Right hindlimb (tissue), 1 donor: Measurements from ENCODE around the gene ADTRP.

ENCODE experiments used
- DNase-seq: peaks from one replicate; pipeline ENCODE4 v3.0.0-alpha.2; 2018

Gene ADTRP

GRCh38 chr6:11754625-11755271 lies 23.9 kb downstream of the ADTRP start:
- no peak for DNase-seq

DNA sequence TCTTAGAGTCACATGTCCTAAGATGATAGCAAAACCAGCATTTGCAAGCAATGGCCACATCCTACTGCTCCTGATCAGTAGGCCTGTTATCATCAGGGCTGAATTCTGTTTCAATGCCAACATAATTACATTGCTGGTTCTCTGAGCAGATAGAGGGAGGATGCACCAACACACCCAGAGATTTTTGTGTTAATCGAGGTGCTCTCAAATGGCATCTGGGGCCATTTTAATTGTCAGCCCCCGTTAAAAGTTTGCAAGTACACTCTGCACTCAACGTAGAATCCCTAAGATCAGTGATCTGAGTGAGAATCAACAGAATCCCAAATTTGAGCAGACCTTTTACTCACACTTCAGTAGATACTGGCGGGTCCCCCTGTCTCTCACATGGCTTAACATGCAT lies 24.8 kb downstream of the ADTRP start:
- DNase-seq, result no peak

- no peak for DNase-seq
These were observed 26.2 kb downstream of the ADTRP start for GRCh38 chr6:11752360-11752759.

GRCh38 chr6:11750682-11751081 lies 27.9 kb downstream of the ADTRP start:
- no peak for DNase-seq

DNA sequence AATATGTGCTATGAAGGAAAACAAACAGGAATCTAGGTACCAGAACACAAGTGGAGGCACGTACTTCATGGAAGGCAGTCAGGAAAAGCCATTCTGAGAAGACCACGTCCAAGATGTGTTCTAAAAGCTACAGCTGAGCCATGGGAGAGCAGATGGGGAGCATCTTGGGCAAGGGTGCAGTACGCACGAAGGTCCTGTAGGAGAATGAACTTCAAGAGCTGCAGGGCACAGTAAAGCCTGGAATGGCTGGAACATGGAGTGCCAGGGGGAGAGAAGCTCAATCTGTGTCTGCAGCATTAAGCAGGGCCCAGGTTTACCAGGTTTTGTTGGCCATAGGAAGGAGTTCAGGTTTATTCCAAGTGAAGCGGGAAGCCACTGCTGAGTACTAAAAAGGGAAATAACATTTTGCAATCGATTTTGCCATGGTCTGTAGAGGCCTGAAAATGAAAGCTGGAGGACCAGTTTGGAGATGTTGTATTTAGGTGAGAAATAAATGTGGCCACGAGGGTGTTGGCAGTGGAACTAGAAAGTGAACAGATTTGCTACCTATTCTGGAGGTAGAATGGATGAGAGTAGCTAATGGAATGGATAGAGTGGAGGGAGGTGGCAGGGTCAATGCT lies 29.9 kb downstream of the ADTRP start:
- DNase-seq, result no peak

GRCh38 chr6:11747021-11747420 lies 31.6 kb downstream of the ADTRP start:
- no peak for DNase-seq

DNA sequence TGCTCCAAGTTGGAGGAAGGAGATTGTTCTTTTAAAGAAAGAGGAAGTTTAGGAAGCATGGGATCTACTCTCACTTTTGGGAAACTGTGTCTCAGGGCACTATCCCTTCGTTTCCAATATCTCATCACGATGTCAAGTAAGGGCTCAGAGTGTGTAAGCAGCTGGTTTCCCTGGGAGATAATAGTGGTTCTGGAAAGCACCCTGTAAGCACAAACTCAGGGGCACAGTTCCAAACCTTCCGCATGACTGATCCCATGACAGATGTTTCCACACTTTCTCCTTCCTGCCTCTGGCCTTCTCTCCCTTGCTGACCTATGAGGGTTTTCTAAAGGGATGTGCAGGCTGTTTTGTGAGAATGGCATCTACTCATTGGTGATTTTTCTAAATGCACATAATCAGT lies 33.9 kb downstream of the ADTRP start:
- peak; percentile 59 for DNase-seq

GRCh38 chr6:11744101-11744500 lies 34.5 kb downstream of the ADTRP start:
- no peak for DNase-seq

DNA sequence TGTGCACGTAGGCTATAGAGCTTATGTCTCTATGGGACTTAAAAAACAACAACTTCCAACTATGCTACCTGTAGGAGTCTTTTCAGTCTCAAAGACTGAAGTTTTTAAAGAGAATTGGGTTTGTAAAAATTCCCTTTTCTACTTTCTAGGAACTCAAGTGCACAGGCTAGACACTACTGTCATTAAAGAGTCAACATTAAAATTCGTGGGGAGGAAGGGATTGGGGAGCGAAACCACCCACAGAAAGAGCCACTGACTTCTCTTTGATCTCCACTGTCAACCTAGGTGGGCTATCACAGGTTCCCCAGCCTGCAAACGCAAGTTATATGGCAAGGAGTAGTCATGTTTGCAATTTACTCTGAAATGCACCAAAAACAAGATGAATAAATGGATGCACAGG lies 37.7 kb downstream of the ADTRP start:
- no peak for DNase-seq

GRCh38 chr6:11738661-11739375 lies 39.8 kb downstream of the ADTRP start:
- DNase-seq, result no peak

DNA sequence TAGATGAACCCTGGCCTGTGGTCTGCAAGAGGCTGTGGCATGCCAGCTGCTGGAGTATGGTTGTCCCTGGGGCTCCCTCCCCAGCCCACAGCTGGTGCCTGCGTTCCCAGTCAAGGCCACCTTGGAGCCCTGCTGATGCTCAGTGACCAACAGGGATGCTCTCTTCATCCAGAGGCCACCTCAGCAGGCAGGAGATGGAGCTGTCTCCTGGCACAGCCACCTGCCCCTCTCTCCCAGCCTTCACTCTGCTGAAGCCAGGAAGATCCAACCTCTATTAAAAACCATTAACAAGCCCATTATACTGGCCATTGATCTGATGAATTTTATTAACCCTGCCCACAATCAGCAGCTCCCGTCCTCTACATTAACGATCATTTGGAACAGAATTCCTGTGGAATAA lies 40.4 kb downstream of the ADTRP start:
- DNase-seq, result no peak

DNA sequence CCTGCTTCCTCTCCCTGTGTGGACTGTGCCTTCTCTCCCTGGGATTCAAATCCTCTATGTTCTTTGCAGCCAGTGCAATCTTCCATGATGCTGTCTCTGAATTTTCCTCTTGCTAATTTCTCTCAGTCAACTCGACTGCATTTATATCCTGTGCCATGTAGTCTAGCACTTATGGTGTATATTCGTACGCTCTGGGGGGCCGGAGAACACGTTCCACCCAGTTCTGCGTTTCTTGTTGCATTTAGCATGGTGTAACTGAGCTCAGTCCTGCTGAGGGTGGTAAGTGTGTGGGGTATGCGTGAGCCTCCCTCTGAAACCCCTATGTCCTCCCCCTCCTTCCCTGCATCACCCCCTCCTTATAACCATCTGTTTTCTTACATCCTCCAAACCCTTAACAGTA lies 42.0 kb downstream of the ADTRP start:
- no peak for DNase-seq

GRCh38 chr6:11734861-11735613 lies 43.6 kb downstream of the ADTRP start:
- DNase-seq, result no peak

DNA sequence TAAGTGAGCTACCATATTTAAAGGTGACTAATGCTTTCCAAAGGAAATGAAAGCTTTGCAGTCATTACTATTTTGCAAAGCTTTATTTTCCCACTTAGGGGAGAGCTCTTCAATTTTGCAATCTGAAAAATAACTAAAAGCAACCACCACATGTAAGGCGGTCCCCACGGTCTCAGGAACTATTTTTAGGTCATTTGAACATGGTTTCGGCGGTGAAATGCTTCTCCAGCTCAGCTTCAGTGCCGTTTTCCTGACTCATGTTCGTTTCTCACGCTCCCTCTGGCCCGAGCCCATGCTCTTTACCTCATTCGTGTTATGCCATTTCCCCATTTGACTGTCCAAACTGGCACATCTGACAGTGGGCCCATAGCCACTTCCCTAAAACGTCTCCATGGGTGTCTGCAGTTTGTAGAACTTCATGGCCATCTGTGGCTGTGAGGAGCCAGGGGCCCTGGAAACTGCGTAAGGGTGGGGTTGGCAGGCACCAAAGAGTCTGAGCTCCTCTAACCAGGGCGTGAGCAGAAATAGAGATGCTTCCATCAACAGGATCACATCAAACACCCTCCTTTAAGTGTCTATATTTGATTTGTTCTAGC lies 46.5 kb downstream of the ADTRP start:
- DNase-seq, result peak; percentile 71

DNA sequence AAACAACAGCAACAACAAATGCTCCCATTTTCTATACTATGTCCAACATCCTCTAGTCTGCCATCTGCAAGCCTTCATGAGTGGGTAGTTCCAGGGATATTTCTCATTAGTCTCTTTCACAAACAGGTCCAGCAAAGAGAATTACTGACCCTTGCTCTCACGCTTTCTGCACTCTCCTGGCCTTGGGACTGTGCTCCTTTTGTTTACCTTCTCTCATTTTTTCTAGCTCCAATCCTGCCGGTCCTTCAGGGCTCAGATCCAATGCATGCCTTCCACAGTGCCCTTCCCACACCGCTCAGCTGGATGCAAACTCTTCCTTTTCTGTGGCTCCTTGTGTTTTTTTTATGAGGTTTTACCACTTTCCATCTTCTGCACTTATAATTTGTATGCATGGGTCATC lies 47.2 kb downstream of the ADTRP start:
- DNase-seq, result no peak

GRCh38 chr6:11730641-11731040 lies 48.0 kb downstream of the ADTRP start:
- DNase-seq, result no peak

DNA sequence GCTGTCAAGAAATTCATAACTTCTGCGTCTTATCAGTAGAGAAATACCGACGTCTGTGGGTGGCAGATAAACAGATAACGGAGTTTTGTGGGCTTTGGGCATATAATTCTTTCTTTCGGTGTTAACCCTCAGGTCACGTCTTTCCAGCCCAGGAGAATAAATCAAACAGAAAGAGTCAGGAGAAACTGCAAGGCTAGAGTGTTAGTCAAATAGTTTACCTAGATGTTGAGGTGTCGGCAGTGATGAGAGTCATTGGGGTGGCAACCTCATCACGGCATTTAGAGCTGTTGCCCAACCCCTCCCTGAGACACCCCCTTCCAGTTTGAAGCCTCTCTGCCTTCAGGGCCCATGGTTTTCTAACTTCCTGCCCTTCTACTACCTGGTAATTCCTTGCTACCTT lies 49.5 kb downstream of the ADTRP start:
- no peak for DNase-seq

DNA sequence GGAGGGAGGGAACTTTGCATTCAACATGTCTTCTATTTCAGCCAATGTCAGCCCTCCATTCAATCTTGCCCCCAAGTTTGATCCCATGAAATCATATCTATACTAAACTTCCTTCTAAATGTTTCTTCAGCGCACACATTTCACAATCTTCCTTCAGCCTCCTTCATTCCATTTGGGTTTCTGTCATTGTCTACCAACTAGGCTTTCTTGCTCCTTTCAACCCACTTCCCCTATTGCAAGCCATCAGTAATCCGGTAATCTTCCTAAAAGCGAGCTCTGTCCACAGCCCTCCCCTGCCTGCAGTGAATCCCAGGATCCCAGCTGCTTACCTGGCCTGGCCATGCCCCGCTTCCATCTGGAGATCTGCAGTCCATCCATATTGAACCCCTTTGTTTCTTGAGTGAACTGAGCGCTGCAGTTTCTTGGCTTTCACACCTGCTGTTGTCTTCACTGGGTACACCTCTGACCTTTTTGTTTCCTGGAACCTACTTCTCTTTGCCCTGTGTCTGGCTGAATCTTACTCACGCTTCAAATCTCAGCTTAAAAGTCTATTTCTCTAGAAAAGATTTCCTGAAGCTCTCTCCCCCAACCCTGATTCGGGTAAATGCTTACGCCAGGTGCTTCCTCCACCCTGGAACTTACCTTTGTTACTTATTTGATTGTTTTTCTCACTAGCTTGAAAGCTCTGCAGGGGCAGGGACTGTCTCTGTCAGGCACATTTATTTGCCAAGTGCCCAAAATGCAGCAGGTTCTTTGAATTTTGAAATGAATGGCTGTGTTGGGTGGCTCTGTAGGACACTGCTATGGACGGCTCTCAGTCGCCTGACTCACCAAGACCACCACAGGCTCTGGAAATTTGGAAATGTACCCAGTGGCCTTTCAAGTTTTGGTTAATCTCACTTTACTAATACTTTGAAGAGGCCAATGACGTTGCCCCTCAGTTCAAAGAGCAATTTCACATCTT lies 50.3 kb downstream of the ADTRP start:
- no peak for DNase-seq

DNA sequence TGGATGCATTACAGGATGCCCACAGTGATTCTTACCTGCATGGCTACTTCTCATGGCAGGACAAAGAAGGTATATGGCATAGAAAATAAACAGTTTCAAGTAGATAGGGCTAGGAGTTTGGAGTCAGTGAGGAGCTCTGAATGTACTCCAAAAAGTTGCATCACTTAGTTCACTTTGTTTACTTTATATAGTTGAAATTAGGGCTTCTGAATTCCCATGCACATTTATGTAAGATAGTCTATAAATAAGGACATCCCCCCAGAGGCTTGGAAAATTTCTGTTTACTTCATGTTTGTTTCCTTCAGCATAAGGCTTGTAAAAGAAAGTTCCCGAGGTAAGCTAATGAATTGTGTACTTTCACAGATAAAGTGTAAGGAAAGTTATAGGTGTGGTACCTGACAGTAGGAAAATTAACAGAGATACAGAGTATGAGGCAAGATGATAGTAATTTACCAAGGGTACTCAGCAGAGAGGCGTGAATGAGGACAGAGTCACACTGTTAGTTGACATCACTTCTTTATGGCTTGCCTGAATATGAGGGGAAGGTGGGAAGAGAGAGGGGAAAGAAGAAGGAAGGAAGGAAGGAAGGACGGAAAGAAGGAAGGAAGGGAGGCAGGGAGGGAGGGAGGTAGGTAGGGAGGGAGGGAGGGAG lies 51.1 kb downstream of the ADTRP start:
- DNase-seq, result no peak

DNA sequence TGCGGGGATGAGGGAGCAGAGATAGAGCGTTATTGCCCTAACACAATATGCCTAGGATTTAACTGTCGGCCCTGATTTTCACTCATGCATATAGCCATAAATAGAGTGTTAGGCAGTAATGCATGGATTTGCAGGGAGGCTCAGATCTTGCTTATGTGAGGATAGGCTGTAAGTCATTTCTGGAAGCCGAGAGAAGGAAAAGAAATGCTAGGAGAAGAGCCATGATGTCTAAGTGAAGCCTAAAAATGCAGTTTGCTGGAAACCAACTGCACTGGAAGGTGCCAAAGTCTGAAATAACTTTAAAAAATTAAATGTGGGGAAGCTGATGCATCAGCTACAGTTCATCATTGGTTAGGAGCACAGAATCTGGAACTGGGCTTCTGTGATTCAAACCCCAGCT lies 54.3 kb downstream of the ADTRP start:
- no peak for DNase-seq
